Measurements from ENCODE around the gene DNAJC7.
A peak's percentile ranks its signal among the peaks of the same experiment; 100 is the strongest.

DNA sequence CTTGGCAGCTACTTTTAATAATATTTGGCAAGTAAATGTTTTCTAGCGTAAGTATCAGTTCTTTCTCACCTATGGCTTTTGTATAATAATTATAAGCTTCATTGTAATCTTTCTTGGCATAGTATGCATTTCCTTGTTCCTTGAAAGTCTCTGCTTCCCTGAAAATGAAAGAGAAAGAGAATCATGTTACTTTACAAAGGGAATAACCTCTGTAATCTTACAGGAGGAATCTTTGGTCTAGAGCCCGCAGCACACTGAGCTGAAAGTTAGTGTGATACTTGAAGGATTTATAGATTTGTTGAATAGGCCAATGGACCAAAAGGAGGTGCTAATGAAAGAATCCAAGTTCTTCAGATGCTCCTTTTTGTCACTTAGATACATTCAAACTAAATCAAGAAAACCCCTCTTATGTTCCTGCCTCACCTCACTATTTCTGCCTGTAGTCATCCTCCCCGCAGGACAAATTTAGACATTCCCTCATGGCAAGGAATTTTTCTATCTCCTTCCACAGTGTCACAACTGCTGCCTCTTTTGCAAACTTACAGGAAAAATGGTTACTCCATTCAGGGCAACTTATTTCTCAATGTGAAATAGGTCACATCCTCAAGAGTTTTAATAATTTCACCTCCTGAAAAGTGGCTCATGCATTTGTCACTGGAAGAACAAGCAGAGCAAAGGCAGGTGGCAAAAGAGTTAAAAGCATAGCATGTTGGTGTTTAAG, 16.7 kb downstream of the DNAJC7 start:
- TF ChIP-seq, protein P1, sequence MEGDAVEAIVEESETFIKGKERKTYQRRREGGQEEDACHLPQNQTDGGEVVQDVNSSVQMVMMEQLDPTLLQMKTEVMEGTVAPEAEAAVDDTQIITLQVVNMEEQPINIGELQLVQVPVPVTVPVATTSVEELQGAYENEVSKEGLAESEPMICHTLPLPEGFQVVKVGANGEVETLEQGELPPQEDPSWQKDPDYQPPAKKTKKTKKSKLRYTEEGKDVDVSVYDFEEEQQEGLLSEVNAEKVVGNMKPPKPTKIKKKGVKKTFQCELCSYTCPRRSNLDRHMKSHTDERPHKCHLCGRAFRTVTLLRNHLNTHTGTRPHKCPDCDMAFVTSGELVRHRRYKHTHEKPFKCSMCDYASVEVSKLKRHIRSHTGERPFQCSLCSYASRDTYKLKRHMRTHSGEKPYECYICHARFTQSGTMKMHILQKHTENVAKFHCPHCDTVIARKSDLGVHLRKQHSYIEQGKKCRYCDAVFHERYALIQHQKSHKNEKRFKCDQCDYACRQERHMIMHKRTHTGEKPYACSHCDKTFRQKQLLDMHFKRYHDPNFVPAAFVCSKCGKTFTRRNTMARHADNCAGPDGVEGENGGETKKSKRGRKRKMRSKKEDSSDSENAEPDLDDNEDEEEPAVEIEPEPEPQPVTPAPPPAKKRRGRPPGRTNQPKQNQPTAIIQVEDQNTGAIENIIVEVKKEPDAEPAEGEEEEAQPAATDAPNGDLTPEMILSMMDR (IDR thresholded peaks at IDR 0.05), result no peak
- TF ChIP-seq EP300 (IDR thresholded peaks at IDR 0.05) (no peak), POLR2AphosphoS5 (IDR thresholded peaks at IDR 0.05) (peak in 1 of 3 donors; percentile 64)

Data from stomach (tissue), 4 donors.